ENCODE measurements around the gene GPANK1. TPM values are rescaled to one million over a fixed set of nuclear protein-coding genes. Genes with fewer than 3 reads are reported as not detected.

GPANK1 gene
- total RNA-seq, 1 experiment from 2014 or later = 26.8 TPM

DNA sequence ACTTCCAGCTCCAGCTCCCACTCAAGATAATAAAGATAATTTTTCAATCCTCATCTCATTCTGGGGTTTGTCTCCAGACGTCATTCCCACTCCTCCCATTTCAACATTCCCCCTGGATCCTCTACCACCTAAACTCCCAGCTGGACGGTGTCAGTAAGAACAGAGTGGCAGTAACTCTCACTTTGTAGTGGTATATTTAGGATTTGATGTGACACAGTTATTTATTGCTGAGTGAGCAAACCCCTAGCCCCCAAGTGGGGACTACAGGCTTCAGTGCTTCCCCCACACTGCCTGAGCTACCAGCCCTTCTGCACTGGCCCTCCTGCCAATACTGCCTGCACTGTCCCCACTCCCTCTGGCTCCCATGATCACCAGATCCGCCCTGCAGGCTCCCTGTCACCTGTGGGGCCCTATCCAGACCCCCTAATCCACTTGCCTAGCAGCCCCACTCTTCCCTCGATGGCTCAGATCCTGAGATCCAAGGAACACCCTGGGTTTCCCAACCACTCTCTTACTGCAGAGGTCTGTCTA lies 6.6 kb downstream of the GPANK1 start:
- Mint-ChIP-seq H3K4me3 (peak overlapping the region; percentile 34 to 69; a peak in 4 of 5 replicates), H3K27ac (0 out of 7 replicates have a peak overlapping the region, but pooled peaks of 1 of the 3 experiments have one; percentile 7), H3K4me1 (peaks cover 21 to 27% of the 10 kb centered on the region in 2 experiments), H3K36me3 (ENCODE audit: insufficient read depth in 1 of 3, low read depth in 3 of 3) (peaks cover 9 to 34% (median 27%) of the 10 kb centered on the region in 3 experiments; a peak in 6 of 7 replicates), H3K9me3 (no peaks in the 10 kb centered on the region), H3K27me3 (ENCODE audit: low read depth) (no peaks in the 10 kb centered on the region; the same call in 1 of the 2 replicates)
- Histone ChIP-seq H3K79me2 (ENCODE audit: insufficient read depth, low read length) (peaks cover 4% of the 10 kb centered on the region; the same call in 1 of the 2 replicates), H4K5ac (ENCODE audit: insufficient read length, low read depth, low read length) (no peak overlapping the region), H4K91ac (ENCODE audit: insufficient read length, low read depth, low read length) (no peak overlapping the region), H3K23ac (ENCODE audit: insufficient read length, low read depth, low read length) (no peak overlapping the region), H3T11ph (ENCODE audit: low read length) (no peak overlapping the region), H3K56ac (ENCODE audit: insufficient read length, low read depth, low read length) (no peak overlapping the region), H3K4me1 (ENCODE audit: insufficient read depth, low read length) (no peaks in the 10 kb centered on the region), H3K4ac (ENCODE audit: low read depth, low read length) (no peak overlapping the region), H2BK15ac (ENCODE audit: low read depth, low read length) (no peak overlapping the region), H2AFZ (ENCODE audit: low read length) (no peak overlapping the region), H3K9ac (ENCODE audit: extremely low read depth, insufficient read length, low read length) (no peak overlapping the region), H3K79me1 (ENCODE audit: insufficient read depth, low read depth, low read length, poor library complexity, severe bottlenecking) (peaks cover 9% of the 10 kb centered on the region), H2BK5ac (ENCODE audit: insufficient read length, low read length) (no peak overlapping the region), H4K8ac (replicated peaks; ENCODE audit: insufficient read length, low read depth, low read length) (no peak overlapping the region), H3K27me3 (ENCODE audit: insufficient read depth, low read length) (no peaks in the 10 kb centered on the region), H3K9me3 (ENCODE audit: control insufficient read depth, low read depth, low read length) (no peaks in the 10 kb centered on the region), H3K27ac (ENCODE audit: insufficient read length, low read depth, low read length) (no peak overlapping the region), H2BK120ac (ENCODE audit: low read depth, low read length, poor library complexity, severe bottlenecking) (no peak overlapping the region), H2AK5ac (ENCODE audit: insufficient read length, low read length) (no peak overlapping the region), H3K18ac (ENCODE audit: insufficient read length, low read depth, low read length) (no peak overlapping the region), H3K14ac (ENCODE audit: insufficient read depth, low read length) (no peak overlapping the region), H4K20me1 (ENCODE audit: control insufficient read depth, insufficient read depth, insufficient read length) (no peaks in the 10 kb centered on the region), H3K23me2 (ENCODE audit: insufficient read length, low read depth, low read length, poor library complexity, severe bottlenecking) (peaks cover 8% of the 10 kb centered on the region), H3K4me2 (ENCODE audit: insufficient read depth, insufficient read length, low read length) (no peak overlapping the region), H2BK12ac (ENCODE audit: insufficient read length, low read depth, low read length) (no peak overlapping the region), H2BK20ac (ENCODE audit: low read depth, low read length, poor library complexity, severe bottlenecking) (no peak overlapping the region)
- WGBS (ENCODE audit: extremely low coverage, insufficient read length, low lambda C conversion rate) = no CpG with 5 or more reads among the region's 4 CpGs
- no peak for DNase-seq
- TF ChIP-seq, protein P1, sequence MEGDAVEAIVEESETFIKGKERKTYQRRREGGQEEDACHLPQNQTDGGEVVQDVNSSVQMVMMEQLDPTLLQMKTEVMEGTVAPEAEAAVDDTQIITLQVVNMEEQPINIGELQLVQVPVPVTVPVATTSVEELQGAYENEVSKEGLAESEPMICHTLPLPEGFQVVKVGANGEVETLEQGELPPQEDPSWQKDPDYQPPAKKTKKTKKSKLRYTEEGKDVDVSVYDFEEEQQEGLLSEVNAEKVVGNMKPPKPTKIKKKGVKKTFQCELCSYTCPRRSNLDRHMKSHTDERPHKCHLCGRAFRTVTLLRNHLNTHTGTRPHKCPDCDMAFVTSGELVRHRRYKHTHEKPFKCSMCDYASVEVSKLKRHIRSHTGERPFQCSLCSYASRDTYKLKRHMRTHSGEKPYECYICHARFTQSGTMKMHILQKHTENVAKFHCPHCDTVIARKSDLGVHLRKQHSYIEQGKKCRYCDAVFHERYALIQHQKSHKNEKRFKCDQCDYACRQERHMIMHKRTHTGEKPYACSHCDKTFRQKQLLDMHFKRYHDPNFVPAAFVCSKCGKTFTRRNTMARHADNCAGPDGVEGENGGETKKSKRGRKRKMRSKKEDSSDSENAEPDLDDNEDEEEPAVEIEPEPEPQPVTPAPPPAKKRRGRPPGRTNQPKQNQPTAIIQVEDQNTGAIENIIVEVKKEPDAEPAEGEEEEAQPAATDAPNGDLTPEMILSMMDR (conservative IDR thresholded peaks at IDR 0.05) = no peak
